ENCODE results near the gene BCS1L.
A peak's percentile ranks its signal among the peaks of the same experiment; 100 is the strongest.

The BCS1L gene

GRCh38 chr2:218662377-218662776 is 2.9 kb downstream of the BCS1L start:
- DNase-seq = no peak

- DNase-seq = no peak
Measured at GRCh38 chr2:218662827-218663226, 3.3 kb downstream of the BCS1L start.

GRCh38 chr2:218663901-218664300 is 4.4 kb downstream of the BCS1L start:
- DNase-seq = no peak

GRCh38 chr2:218664653-218665052 is 5.2 kb downstream of the BCS1L start:
- no peak for DNase-seq

- no peak for DNase-seq
Measured at GRCh38 chr2:218671097-218671653, 11.7 kb downstream of the BCS1L start.

GRCh38 chr2:218671654-218672566 is 12.4 kb downstream of the BCS1L start, which contains the start of the genes RNF25 and STK36:
Gene RNF25, minus strand, starts transcription at chr2:218672002. Its CDS starts 32 bp downstream, at chr2:218671970.
Gene STK36, plus strand, starts transcription at chr2:218672086. Its CDS starts 744 bp downstream, at chr2:218672830.
- peak; percentile 75 to 76 for DNase-seq

GRCh38 chr2:218679119-218679518 is 19.6 kb downstream of the BCS1L start:
- DNase-seq = no peak

- no peak for DNase-seq
Measured at GRCh38 chr2:218680061-218680460, 20.6 kb downstream of the BCS1L start.

GRCh38 chr2:218687400-218688060 is 28.0 kb downstream of the BCS1L start:
- peak; percentile 15 to 41 for DNase-seq

GRCh38 chr2:218691234-218691633 is 31.8 kb downstream of the BCS1L start:
- DNase-seq = no peak

GRCh38 chr2:218694405-218695145 is 35.1 kb downstream of the BCS1L start:
- no peak for DNase-seq

- no peak for DNase-seq
Measured at GRCh38 chr2:218698885-218699284, 39.4 kb downstream of the BCS1L start.

- DNase-seq = no peak
Measured at GRCh38 chr2:218701806-218702205, 42.3 kb downstream of the BCS1L start.

- DNase-seq = no peak
Measured at GRCh38 chr2:218703341-218703740, 43.9 kb downstream of the BCS1L start.

- DNase-seq = no peak
Measured at GRCh38 chr2:218708086-218708485, 48.6 kb downstream of the BCS1L start.

GRCh38 chr2:218709908-218710307 is 50.4 kb downstream of the BCS1L start:
- no peak for DNase-seq

- DNase-seq = no peak
Measured at GRCh38 chr2:218710334-218710686, 50.8 kb downstream of the BCS1L start.

- peak; percentile 98 to 99 for DNase-seq
Measured at GRCh38 chr2:218710687-218711549, 51.4 kb downstream of the BCS1L start, which contains the start of gene TTLL4. Gene TTLL4, plus strand, starts transcription at chr2:218710835. Its CDS starts 26,842 bp downstream, at chr2:218737677.

- no peak for DNase-seq
Measured at GRCh38 chr2:218711550-218711929, 52.1 kb downstream of the BCS1L start.

Measured in activated CD4-positive, alpha-beta T cell treated with anti-CD3 and anti-CD28 coated beads for 4 hours (primary cell).